ENCODE data around the gene PRPF39. TPM values are rescaled to one million over a fixed set of nuclear protein-coding genes. Genes with fewer than 3 reads are reported as not detected.

Gene PRPF39
- total RNA-seq, 4 donors from 2014 or later = 20.7 to 30.0 (median 28.4) TPM

DNA sequence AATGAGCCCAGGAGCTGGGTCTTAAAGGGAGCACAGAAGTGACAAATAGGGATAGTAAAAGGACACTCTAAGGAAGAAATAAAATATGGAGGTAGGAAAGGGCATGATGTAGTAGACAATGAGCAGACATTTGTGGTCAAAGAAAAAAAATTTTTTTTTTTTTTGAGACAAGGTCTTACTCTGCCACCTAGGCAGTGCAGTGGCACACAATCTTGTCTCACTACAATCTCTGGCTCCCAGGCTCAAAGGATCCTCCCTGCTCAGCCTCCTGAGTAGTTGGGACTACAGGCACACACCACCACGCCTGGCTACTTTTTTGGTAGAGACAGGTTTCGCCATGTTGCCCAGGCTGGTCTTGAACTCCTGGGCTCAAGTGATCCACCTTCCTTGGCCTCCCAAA lies 41.8 kb downstream of the PRPF39 start:
- Histone ChIP-seq H3K4me1 (no peaks in the 10 kb centered on the region), H3K27ac (no peak overlapping the region), H3K27me3 (no peaks in the 10 kb centered on the region), H3K36me3 (peaks cover 0 to 75% (median 0%) of the 10 kb centered on the region in 3 donors), H3K9me3 (no peaks in the 10 kb centered on the region), H3K4me3 (no peak overlapping the region)
- DNase-seq (ENCODE audit: low spot score in 2 of 2) = no peak
- TF ChIP-seq EP300 (IDR thresholded peaks at IDR 0.05) (no peak), CTCF (IDR thresholded peaks at IDR 0.05) (no peak), POLR2A (IDR thresholded peaks at IDR 0.05) (no peak)
- 92 to 95% methylated on average over 2 of the region's 2 CpGs for WGBS, 2 donors

DNA sequence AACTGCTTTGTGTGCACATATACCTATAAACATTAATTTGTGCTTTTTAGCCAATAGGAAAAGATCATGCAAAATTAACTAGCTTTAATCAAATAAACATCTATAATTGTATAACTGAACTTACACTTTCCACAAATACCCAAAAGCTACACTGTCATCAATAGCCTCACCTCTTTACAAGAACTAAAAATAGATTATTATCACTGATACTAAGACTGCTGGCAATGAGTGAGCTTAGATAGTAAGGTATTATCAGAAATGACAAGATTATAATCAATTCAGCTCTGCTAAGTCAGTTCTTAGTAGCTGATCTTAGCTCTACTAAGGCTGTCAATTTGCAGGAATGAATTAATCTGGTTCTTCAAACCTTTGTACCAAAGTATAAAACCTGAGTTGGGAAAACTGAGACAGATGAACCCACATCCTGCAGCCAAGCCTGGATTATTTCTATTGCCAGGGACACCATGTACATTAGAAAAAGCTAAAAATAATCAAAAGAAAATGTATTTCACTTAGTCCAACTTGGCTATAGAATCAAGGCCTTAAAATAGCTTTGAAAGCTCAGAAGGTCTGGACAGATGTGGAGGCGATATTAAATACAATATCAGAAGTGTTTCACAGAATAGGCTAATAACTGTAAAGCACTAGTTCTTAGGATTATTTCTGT lies 45.2 kb downstream of the PRPF39 start:
- no peak for DNase-seq (ENCODE audit: low spot score in 2 of 2)
- Histone ChIP-seq H3K4me1 (peaks cover 0 to 12% (median 6%) of the 10 kb centered on the region in 4 donors), H3K4me3 (no peak overlapping the region), H3K36me3 (peaks cover 0 to 45% (median 0%) of the 10 kb centered on the region in 3 donors), H3K27ac (no peak overlapping the region), H3K9me3 (no peaks in the 10 kb centered on the region), H3K27me3 (no peaks in the 10 kb centered on the region)
- TF ChIP-seq EP300 (IDR thresholded peaks at IDR 0.05) (no peak), POLR2A (IDR thresholded peaks at IDR 0.05) (no peak), CTCF (IDR thresholded peaks at IDR 0.05) (no peak)
- 98 to 100% methylated on average over 1 of the region's 1 CpG for WGBS, 2 donors

- WGBS, 2 donors = 1% methylated on average over 9 of the region's 9 CpGs
- H3K27me3 ChIP-seq = no peaks in the 10 kb centered on the region
- DNase-seq (ENCODE audit: low spot score in 2 of 2) = no peak
- H3K4me3 ChIP-seq = peak overlapping the region; percentile 64 to 80 (median 78)
- peak overlapping the region; percentile 77 to 93 (median 88) for H3K27ac ChIP-seq
- peaks cover 0 to 38% (median 22%) of the 10 kb centered on the region in 4 donors for H3K4me1 ChIP-seq
- no peak for TF ChIP-seq CTCF (IDR thresholded peaks at IDR 0.05)
- no peak for TF ChIP-seq POLR2A (IDR thresholded peaks at IDR 0.05)
- TF ChIP-seq EP300 (IDR thresholded peaks at IDR 0.05) = no peak
- H3K9me3 ChIP-seq = no peaks in the 10 kb centered on the region
- H3K36me3 ChIP-seq = no peaks in the 10 kb centered on the region
These were observed 49.8 kb downstream of the PRPF39 start for GRCh38 chr14:45133683-45134050.

DNA sequence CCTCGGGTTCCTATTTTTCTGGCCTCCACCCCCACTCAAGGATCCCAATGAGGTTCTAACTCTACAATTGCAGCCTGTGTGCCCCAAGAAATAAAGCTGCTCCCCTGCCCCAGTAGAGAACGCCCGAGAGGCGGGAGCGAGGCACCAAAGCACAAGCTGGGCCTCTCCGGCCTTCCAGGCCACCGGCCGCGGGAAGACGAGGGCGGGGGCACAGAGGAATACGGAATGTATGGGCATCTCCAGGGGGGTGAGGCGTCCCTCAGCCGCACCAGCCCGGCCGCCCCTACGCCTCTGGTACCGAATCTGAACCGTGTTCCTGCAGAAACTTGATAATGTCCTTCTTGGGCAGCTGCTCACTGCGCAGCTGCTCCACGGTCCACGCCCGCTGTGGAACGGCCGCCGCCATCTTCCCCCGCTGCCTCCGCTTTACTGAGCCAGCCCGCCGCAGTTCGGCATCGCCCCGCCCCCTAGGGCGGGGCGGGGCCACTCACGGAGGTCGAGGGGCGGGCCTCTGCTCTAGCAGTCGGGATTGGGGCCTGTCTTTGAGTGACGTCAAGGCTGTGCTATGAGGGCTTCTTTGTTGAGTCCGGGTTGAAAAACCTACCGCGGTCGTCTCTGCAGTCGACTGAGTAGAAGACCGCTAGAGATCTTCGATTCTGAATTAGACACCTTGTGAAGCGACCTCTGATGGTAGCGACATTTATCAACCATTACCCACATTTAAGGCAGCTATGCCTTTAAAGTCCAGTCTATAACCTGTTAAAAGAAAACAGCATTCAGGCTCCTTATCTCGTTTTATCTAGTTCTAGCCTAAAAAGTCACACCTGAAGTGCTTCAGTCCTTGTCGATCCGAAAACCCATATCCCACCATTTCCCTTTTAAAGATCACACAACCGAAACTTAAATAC lies 50.4 kb downstream of the PRPF39 start, which contains the start of gene FKBP3:
Gene FKBP3 (minus strand): TSS at position 431 of the 908 bp plus-strand sequence. CDS start 25 bp downstream, at position 406.
- no peaks in the 10 kb centered on the region for H3K27me3 ChIP-seq
- H3K4me3 ChIP-seq = peak within 1 kb of the TSS; percentile 64 to 80 (median 78)
- WGBS, 2 donors = 0% methylated on average over 26 to 27 of the region's 53 CpGs
- peak within 1 kb of the TSS; percentile 77 to 93 (median 88) for H3K27ac ChIP-seq
- no peaks in the 10 kb centered on the region for H3K9me3 ChIP-seq
- peak; percentile 94 to 96 for DNase-seq (ENCODE audit: low spot score in 2 of 2)
- peak; percentile 72 to 74 for TF ChIP-seq POLR2A (IDR thresholded peaks at IDR 0.05)
- peak in 1 of 2 donors; percentile 94 for TF ChIP-seq EP300 (IDR thresholded peaks at IDR 0.05)
- TF ChIP-seq CTCF (IDR thresholded peaks at IDR 0.05) = peak in 2 of 5 experiments; percentile 33 to 51
- peaks cover 0 to 43% (median 22%) of the 10 kb centered on the region in 4 donors for H3K4me1 ChIP-seq
- no peaks in the 10 kb centered on the region for H3K36me3 ChIP-seq

Data from tibial nerve (tissue), 4 donors.